ENCODE results near the gene KCNH8. TPM values are rescaled to one million over a fixed set of nuclear protein-coding genes. Genes with fewer than 3 reads are reported as not detected.
A peak's percentile ranks its signal among the peaks of the same experiment; 100 is the strongest.

The KCNH8 gene
- total RNA-seq, 1 experiment from 2014 or later: 0.12 TPM

DNA sequence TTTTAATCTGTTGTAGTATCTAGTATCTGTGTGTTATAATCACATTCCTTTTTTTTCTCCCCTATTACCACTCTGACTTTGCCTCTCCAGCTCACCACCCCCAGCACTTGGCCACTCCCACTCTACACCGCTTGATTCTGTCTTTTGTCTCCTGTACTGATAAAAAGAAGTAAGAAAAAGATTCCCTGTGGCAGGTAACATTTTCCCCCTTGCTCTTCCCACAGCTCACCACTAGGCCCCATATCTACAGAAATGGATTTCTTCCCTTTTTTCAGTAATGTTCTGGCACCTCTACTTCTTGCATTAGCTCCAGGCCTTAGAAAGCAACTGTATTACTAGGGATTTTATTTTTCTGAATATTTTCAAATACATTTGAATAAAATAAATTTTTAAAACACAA, 25.6 kb downstream of the KCNH8 start:
- intact Hi-C loops (cut with micrococcal nuclease): no loop called here
- Histone ChIP-seq H3K4me2 (ENCODE audit: low read length) (no peak overlapping the region), H3K27me3 (ENCODE audit: insufficient read depth, low read length) (no peaks in the 10 kb centered on the region), H3K9ac (ENCODE audit: low read length) (no peak overlapping the region), H3K4me1 (ENCODE audit: control insufficient read depth in 1 of 2, insufficient read depth in 2 of 2, low read length in 2 of 2) (no peaks in the 10 kb centered on the region), H2AFZ (ENCODE audit: low read depth, low read length, poor library complexity, severe bottlenecking) (no peak overlapping the region), H3K9me2 (ENCODE audit: insufficient read depth) (no peaks in the 10 kb centered on the region), H3K27ac (ENCODE audit: low read depth, low read length) (no peak overlapping the region), H3K4me3 (replicated peaks in 1 of 2; ENCODE audit: low read depth in 1 of 2, low read length in 2 of 2) (no peak overlapping the region), H3K9me3 (ENCODE audit: control insufficient read depth in 1 of 2, insufficient read depth in 1 of 2, low read depth in 1 of 2, low read length in 2 of 2) (peaks cover 0 to 3% of the 10 kb centered on the region in 2 experiments; a peak in 1 of 4 replicates), H3K36me3 (ENCODE audit: control insufficient read depth in 1 of 2, insufficient read depth in 2 of 2, low read length in 2 of 2) (no peaks in the 10 kb centered on the region), H4K20me1 (ENCODE audit: insufficient read depth) (no peaks in the 10 kb centered on the region), H3K79me2 (ENCODE audit: insufficient read depth, low read length) (no peaks in the 10 kb centered on the region)
- POLR2A ChIA-PET: no interaction called here
- no peak for DNase-seq (ENCODE audit: low read depth, low spot score)
- TF ChIP-seq, protein P1, sequence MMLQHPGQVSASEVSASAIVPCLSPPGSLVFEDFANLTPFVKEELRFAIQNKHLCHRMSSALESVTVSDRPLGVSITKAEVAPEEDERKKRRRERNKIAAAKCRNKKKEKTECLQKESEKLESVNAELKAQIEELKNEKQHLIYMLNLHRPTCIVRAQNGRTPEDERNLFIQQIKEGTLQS (IDR thresholded peaks at IDR 0.05): no peak
- no TSS peak for BruUV-seq (replicated peaks)
- RAD21 ChIA-PET (ENCODE audit: low non-redundant PET in 1 of 2, low total read pairs in 2 of 2, uncharacterized antibody in 2 of 2, unreplicated experiment in 2 of 2): no interaction called here
- CTCF ChIA-PET: no interaction called here
- 0 out of 2 replicates have a peak, but pooled peaks have one; percentile 38 for ATAC-seq

DNA sequence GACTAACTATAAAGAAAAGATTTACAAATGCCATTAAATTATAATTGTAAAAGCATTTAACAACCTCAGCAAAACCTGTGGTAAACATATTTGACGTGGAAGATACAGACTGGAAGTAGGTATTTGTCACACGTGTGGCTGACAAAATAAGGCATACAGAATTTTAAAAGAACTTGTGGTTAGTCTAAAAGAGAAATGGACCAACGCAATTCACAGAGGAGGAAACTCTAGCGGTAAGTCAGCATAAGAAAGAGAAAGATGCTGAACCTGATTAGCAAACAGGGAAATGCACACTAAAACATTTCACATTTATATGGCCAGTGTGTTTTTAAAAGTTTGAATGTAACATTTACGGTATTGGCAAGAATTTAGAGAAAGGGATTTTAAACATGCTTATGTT, 35.3 kb downstream of the KCNH8 start:
- H3K27ac ChIP-seq (ENCODE audit: low read depth, low read length): no peak overlapping the region
- TF ChIP-seq CBX3 (IDR thresholded peaks at IDR 0.05; ENCODE audit: low read depth) (no peak), TCF7L2 (IDR thresholded peaks at IDR 0.05; ENCODE audit: borderline replicate concordance, extremely low read depth, insufficient read depth, insufficient read length) (no peak), CEBPB (IDR thresholded peaks at IDR 0.05; ENCODE audit: low read depth) (no peak), EGR1 (IDR thresholded peaks at IDR 0.05; ENCODE audit: low read depth) (no peak)
- TF ChIP-seq, protein P2, sequence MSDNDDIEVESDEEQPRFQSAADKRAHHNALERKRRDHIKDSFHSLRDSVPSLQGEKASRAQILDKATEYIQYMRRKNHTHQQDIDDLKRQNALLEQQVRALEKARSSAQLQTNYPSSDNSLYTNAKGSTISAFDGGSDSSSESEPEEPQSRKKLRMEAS (IDR thresholded peaks at IDR 0.05): no peak
- TF ChIP-seq, protein P1 (IDR thresholded peaks at IDR 0.05): no peak
- H3K36me3 ChIP-seq (ENCODE audit: control insufficient read depth in 1 of 2, insufficient read depth in 2 of 2, low read length in 2 of 2): no peaks in the 10 kb centered on the region
- H3K4me1 ChIP-seq (ENCODE audit: control insufficient read depth in 1 of 2, insufficient read depth in 2 of 2, low read length in 2 of 2): no peaks in the 10 kb centered on the region
- H4K20me1 ChIP-seq (ENCODE audit: insufficient read depth): no peaks in the 10 kb centered on the region
- H3K9ac ChIP-seq (ENCODE audit: low read length): no peak overlapping the region
- ChIA-PET POLR2A (no interaction called here), RAD21 (ENCODE audit: low non-redundant PET in 1 of 2, low total read pairs in 2 of 2, uncharacterized antibody in 2 of 2, unreplicated experiment in 2 of 2) (no interaction called here), CTCF (no interaction called here)
- intact Hi-C loops (cut with micrococcal nuclease): no loop called here
- no peaks in the 10 kb centered on the region for H3K9me2 ChIP-seq (ENCODE audit: insufficient read depth)
- H3K4me2 ChIP-seq (ENCODE audit: low read length): no peak overlapping the region
- H3K9me3 ChIP-seq (ENCODE audit: control insufficient read depth in 1 of 2, insufficient read depth in 1 of 2, low read depth in 1 of 2, low read length in 2 of 2): peaks cover 0 to under 1% of the 10 kb centered on the region in 2 experiments; a peak in 2 of 4 replicates
- DNase-seq (ENCODE audit: low read depth, low spot score): no peak
- ATAC-seq: no peak
- H3K27me3 ChIP-seq (ENCODE audit: insufficient read depth, low read length): no peaks in the 10 kb centered on the region; the same call in 1 of the 2 replicates
- no peak overlapping the region for H3K4me3 ChIP-seq (replicated peaks in 1 of 2; ENCODE audit: low read depth in 1 of 2, low read length in 2 of 2)
- no TSS peak for BruUV-seq (replicated peaks)
- H2AFZ ChIP-seq (ENCODE audit: low read depth, low read length, poor library complexity, severe bottlenecking): no peak overlapping the region
- H3K79me2 ChIP-seq (ENCODE audit: insufficient read depth, low read length): no peaks in the 10 kb centered on the region

Measured in HCT116 (cell line).